Measurements from ENCODE around the gene ZNF30. TPM values are rescaled to one million over a fixed set of nuclear protein-coding genes. Genes with fewer than 3 reads are reported as not detected.
A peak's percentile ranks its signal among the peaks of the same experiment; 100 is the strongest.

The ZNF30 gene
- 2.7 and 4.0 TPM in 2 replicates for total RNA-seq

DNA sequence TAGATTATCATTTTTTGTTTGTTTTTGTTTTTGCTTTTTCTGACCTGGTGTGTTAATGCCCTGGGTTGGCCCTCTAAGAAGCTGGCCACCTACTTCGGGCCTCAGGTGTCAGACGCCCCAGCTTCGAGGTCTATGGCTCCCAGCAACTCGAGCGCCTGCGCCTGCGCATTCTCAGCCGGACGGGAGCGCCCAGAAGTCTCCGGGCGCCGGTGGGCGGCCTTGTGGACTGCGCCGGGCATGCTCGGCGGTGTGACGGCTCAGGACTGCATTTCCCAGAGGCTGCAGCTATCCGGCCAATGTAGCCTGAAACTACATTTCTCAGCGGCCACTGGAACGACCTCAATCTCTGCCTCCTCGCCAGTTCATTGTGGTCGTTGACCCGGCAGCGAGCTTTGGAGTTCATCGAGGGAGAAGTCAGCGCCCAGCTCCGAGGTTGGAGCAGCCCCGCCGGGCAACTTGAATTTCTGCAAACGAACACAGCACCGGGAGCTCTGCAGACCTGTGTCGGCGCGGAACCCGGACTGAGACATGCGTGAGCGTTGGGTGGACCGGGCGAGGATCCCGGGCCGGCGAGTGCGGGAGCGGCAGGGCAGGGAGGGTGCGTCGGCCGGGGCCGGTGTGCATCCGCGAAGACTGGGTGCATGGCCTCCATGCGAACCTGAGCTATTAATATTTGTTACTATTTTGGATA, at the start of gene ZNF30:
Gene ZNF30 (plus strand): TSS at position 219 of the 691 bp plus-strand sequence. CDS start 3,045 bp downstream, outside the sequence.
- POLR2A ChIA-PET = interaction anchor here (1.2 kb wide), 2 partner anchors 37 to 193 kb away, joined by 4 to 5 read pairs; partner anchors contain the start of genes ZNF181 and ZNF792
- intact Hi-C loops (cut with micrococcal nuclease) = loop anchor here (5.0 to 10.0 kb wide), 2 partner anchors 35 to 192 kb away; partner anchors contain the start of genes ZNF181 and ZNF792
- peaks cover 15% of the 10 kb centered on the region for H3K36me3 Mint-ChIP-seq (ENCODE audit: low read depth)
- H3K9me3 Mint-ChIP-seq = no peaks in the 10 kb centered on the region
- H3K27ac Mint-ChIP-seq = peak within 1 kb of the TSS; percentile 75
- ATAC-seq (ENCODE audit: low read depth) (peak; percentile 98), DNase-seq (peak; percentile 75)
- H3K27me3 Mint-ChIP-seq = peaks cover 3% of the 10 kb centered on the region
- CTCF ChIA-PET = no interaction called here
- H3K4me1 Mint-ChIP-seq = peaks cover 14% of the 10 kb centered on the region
- H3K4me3 Mint-ChIP-seq = peak within 1 kb of the TSS; percentile 93
- TF ChIP-seq CTCF (IDR thresholded peaks at IDR 0.05) = no peak

GRCh38 chr19:34879563-34879962, 47.1 kb upstream of the ZNF30 start:
- no peak overlapping the region for H3K4me3 Mint-ChIP-seq
- ATAC-seq (ENCODE audit: low read depth) = no peak
- intact Hi-C loops (cut with micrococcal nuclease) = no loop called here
- no peak for TF ChIP-seq CTCF (IDR thresholded peaks at IDR 0.05)
- ChIA-PET CTCF (no interaction called here), POLR2A (no interaction called here)
- no peak for DNase-seq
- H3K27ac Mint-ChIP-seq = no peak overlapping the region
- H3K9me3 Mint-ChIP-seq = peaks cover 4% of the 10 kb centered on the region
- H3K27me3 Mint-ChIP-seq = peaks cover 14% of the 10 kb centered on the region
- H3K4me1 Mint-ChIP-seq = no peaks in the 10 kb centered on the region
- no peaks in the 10 kb centered on the region for H3K36me3 Mint-ChIP-seq (ENCODE audit: low read depth)

- Mint-ChIP-seq H3K36me3 (ENCODE audit: low read depth) (peaks cover 4% of the 10 kb centered on the region), H3K4me3 (no peak overlapping the region), H3K27me3 (peaks cover 14% of the 10 kb centered on the region), H3K27ac (no peak overlapping the region), H3K9me3 (peaks cover 9% of the 10 kb centered on the region), H3K4me1 (no peaks in the 10 kb centered on the region)
- no peak for TF ChIP-seq CTCF (IDR thresholded peaks at IDR 0.05)
- POLR2A ChIA-PET = no interaction called here
- DNase-seq (no peak), ATAC-seq (ENCODE audit: low read depth) (no peak)
- intact Hi-C loops (cut with micrococcal nuclease) = no loop called here
- CTCF ChIA-PET = no interaction called here
Measured at GRCh38 chr19:34880034-34880433, 46.7 kb upstream of the ZNF30 start.

DNA sequence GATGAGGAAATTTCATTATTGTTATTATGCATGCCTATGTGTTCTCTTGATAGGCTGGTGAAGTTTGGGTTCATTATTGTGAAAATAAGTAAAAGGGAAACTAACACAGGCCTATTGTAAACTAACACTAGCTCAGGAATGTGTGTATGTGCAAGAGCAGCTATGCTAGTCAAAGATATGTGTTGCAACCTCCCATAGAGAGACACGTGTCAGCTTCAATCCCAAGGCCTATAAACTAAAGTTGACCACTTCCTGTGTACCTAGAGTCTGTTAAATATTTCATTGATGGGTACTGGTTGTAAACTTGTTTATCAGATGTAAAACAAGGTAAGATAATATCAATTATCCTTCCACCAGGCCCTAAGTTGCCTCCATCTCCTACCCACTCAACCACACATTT, 44.7 kb upstream of the ZNF30 start:
- Mint-ChIP-seq H3K4me1 (no peaks in the 10 kb centered on the region), H3K36me3 (ENCODE audit: low read depth) (peaks cover 4% of the 10 kb centered on the region), H3K9me3 (peaks cover 20% of the 10 kb centered on the region), H3K27me3 (peaks cover 14% of the 10 kb centered on the region), H3K27ac (no peak overlapping the region), H3K4me3 (no peak overlapping the region)
- intact Hi-C loops (cut with micrococcal nuclease) = no loop called here
- ChIA-PET CTCF (no interaction called here), POLR2A (no interaction called here)
- TF ChIP-seq CTCF (IDR thresholded peaks at IDR 0.05) = no peak
- no peak for DNase-seq
- no peak for ATAC-seq (ENCODE audit: low read depth)

- ChIA-PET CTCF (no interaction called here), POLR2A (no interaction called here)
- ATAC-seq (ENCODE audit: low read depth) = no peak
- Mint-ChIP-seq H3K4me1 (no peaks in the 10 kb centered on the region), H3K9me3 (peaks cover 18% of the 10 kb centered on the region), H3K4me3 (no peak overlapping the region), H3K36me3 (ENCODE audit: low read depth) (peaks cover 4% of the 10 kb centered on the region), H3K27me3 (peaks cover 38% of the 10 kb centered on the region), H3K27ac (no peak overlapping the region)
- DNase-seq = no peak
- intact Hi-C loops (cut with micrococcal nuclease) = no loop called here
- TF ChIP-seq CTCF (IDR thresholded peaks at IDR 0.05) = no peak
Measured at GRCh38 chr19:34888091-34888490, 38.6 kb upstream of the ZNF30 start.
